A673 (cell line): ENCODE results near the gene TIMM10B.

Source experiments
- CTCF ChIP-seq: fragments of 300-800, 200-600 bp; sonication (generic); conservative IDR thresholded peaks from 2 replicates; pipeline ENCODE4 v1.5.1; 2017; ENCODE audit warnings: low read depth, mild to moderate bottlenecking, antibody characterized with exemption, low read length, moderate library complexity, mixed read lengths
- EZH2 ChIP-seq: fragments of 200-600 bp; sonication (generic); IDR thresholded peaks from 2 replicates; pipeline ENCODE4 v1.6.1; 2017; ENCODE audit warnings: borderline replicate concordance, low read depth, mild to moderate bottlenecking, mixed read lengths, antibody characterized with exemption, low read length; ENCODE audit not compliant: poor library complexity, severe bottlenecking

GRCh38 chr11:6469599-6469998, 11.7 kb upstream of the TIMM10B start:
- TF ChIP-seq CTCF (no peak), EZH2 (no peak)
